ENCODE measurements around the gene SPAG6.
"Not testable (repeated sequence)": the region's sequence is repeated elsewhere in the genome, so short reads cannot be mapped to it uniquely, and the experiment has no call there.

The SPAG6 gene

DNA sequence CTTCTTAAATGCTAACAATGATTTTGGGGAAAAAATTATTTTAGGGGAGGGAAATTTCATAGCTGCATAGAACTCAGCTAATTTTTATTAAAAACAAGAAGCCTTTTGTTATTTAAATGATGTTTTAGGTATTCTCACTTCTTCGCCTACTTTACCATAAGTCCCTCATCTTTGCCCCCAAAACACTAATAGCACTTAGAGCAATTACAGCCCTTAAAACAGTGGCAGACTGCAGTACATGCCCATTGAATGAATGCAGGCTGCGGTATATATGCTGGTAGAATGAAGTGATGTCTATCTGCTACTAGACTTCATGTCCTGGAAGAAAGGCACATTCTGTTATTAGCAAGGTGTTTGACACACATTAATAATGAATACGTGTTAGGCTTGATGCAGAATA lies 2.9 kb upstream of the SPAG6 start:
- no peak for DNase-seq

- no peak for DNase-seq
Measured at GRCh38 chr10:22343731-22344130, 1.6 kb upstream of the SPAG6 start.

DNA sequence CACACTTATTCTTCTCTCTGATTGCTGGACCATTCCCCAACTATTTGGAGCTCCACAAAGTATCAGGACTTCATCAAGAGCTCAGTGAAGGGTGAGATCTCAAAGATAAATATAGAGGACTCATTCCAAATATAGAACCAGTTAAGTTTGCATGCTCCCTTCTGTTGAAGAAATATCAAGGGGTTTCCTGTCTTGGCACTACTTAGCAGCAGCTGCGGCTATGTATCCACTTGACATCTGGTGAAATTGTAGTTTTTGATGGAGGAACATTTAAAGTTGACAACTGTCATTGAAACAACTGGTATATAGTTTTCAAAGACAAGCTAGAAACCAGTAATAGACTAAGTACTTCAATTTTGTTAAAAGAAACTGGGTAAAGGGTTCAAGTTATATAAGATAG lies 1.0 kb upstream of the SPAG6 start:
- no peak for DNase-seq

GRCh38 chr10:22344781-22345300 lies 455 bp upstream of the SPAG6 start:
- DNase-seq: no peak

GRCh38 chr10:22346096-22346661 lies 883 bp downstream of the SPAG6 start:
- DNase-seq: no peak

GRCh38 chr10:22349755-22350154 lies 4.5 kb downstream of the SPAG6 start:
- DNase-seq: no peak

- no peak for DNase-seq
Measured at GRCh38 chr10:22351131-22351703, 5.9 kb downstream of the SPAG6 start.

GRCh38 chr10:22356324-22356873 lies 11.1 kb downstream of the SPAG6 start:
- DNase-seq: no peak

- DNase-seq: not testable (repeated sequence)
Measured at GRCh38 chr10:22357770-22358169, 12.5 kb downstream of the SPAG6 start.

- no peak for DNase-seq
Measured at GRCh38 chr10:22363305-22363704, 18.0 kb downstream of the SPAG6 start.

DNA sequence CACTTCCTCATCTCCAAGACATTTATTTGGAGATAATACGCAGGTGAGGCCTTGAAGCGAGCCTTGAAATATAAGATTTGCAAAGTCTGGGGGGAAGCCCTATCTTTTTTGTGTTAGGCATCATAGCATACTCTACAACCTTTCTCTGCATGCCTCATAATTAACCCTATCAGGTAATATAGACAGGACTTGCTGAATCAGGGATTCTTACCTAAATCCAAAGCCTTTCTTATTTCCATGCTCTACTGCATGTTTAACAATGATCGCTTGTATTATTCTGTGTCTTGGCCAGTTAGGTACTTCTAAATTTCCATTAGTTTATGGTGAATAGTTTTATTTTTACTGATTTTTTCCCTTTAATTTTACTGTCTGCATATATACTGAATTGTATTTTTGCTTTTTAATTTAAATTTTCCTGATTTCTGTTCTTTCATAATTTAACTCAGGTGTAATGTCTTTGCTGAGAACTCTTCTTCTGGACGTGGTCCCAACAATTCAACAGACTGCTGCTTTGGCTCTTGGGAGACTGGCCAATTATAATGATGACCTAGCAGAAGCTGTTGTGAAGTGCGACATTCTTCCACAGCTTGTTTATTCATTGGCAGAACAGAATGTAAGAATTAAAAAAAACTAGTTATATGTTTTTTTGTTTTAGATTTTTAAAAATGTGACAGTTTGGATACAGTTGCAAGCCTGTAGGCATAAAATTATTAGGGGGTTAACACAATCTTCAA lies 19.3 kb downstream of the SPAG6 start:
- no peak for DNase-seq

- DNase-seq: no peak
Measured at GRCh38 chr10:22365233-22365632, 19.9 kb downstream of the SPAG6 start.

GRCh38 chr10:22365644-22366434 lies 20.5 kb downstream of the SPAG6 start:
- DNase-seq: no peak

DNA sequence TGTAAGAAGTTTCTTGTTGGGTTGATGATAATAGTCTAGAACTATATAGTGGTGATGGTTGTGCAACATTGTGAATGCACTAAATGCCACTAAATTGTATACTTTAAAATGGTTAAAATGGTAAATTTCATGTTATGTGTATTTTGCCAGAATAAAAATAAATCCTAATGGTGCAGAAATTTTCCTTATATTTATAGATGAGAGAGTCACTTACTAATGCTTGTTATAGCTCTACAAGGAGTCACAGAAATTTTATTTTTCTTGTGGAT lies 21.1 kb downstream of the SPAG6 start:
- no peak for DNase-seq

GRCh38 chr10:22366771-22367170 lies 21.5 kb downstream of the SPAG6 start:
- DNase-seq: no peak

DNA sequence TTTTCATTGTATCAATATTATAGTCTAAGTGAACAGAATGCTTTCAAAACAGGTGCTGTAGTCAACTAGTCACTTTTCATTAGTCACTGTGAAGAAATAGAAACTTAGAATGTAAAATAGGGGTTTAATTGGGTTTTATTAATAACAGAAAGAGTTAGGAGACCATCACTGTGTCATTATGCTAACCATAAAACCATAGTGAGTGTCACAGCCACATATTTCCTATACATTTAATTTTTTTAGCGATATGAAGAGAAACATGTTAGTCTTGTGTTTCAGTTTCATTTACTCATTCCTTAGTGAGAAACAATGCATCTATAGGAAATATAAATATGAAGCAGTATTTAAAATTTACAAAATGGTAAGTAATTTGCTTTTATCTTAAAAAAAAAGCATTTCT lies 22.2 kb downstream of the SPAG6 start:
- DNase-seq: no peak

DNA sequence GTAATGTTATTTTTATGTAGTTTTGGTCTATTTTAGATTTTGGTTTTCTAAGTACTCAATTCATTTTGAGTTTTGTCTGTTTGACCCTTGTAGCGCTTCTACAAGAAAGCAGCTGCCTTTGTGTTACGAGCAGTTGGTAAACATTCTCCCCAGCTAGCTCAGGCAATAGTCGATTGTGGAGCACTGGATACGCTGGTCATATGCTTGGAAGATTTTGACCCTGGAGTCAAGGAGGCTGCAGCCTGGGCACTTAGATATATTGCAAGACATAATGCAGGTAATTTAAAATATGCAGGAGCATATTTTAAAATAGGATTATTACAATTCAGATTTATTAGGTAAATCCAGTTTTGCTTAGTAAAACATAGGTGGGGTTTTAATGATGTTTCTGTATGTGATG lies 23.1 kb downstream of the SPAG6 start:
- DNase-seq: no peak

- no peak for DNase-seq
Measured at GRCh38 chr10:22368981-22369380, 23.7 kb downstream of the SPAG6 start.

GRCh38 chr10:22369434-22370072 lies 24.3 kb downstream of the SPAG6 start:
- no peak for DNase-seq

- DNase-seq: no peak
Measured at GRCh38 chr10:22370320-22370719, 25.0 kb downstream of the SPAG6 start.

- no peak for DNase-seq
Measured at GRCh38 chr10:22372298-22372697, 27.0 kb downstream of the SPAG6 start.

- no peak for DNase-seq
Measured at GRCh38 chr10:22372917-22373316, 27.6 kb downstream of the SPAG6 start.

Measured in NCI-H510A (cell line).